ENCODE results near the gene NCOA1. TPM values are rescaled to one million over a fixed set of nuclear protein-coding genes. Genes with fewer than 3 reads are reported as not detected.
A peak's percentile ranks its signal among the peaks of the same experiment; 100 is the strongest.

NCOA1 gene
- polyA plus RNA-seq, 3 donors: 7.3 to 30.2 (median 10.2) TPM

GRCh38 chr2:24461685-24462084, 29.4 kb upstream of the NCOA1 start:
- intact Hi-C loops (cut with micrococcal nuclease): no loop called here
- Histone ChIP-seq H3K27me3 (ENCODE audit: control insufficient read depth in 2 of 2, insufficient read depth in 2 of 2, low read length in 2 of 2) (no peaks in the 10 kb centered on the region), H4K20me1 (ENCODE audit: insufficient read depth, low read length) (no peaks in the 10 kb centered on the region), H3K27ac (ENCODE audit: low read depth in 1 of 2, low read length in 2 of 2) (no peak overlapping the region), H3K4me3 (replicated peaks in 1 of 3; ENCODE audit: low read depth in 2 of 3, low read length in 3 of 3) (peak overlapping the region in 1 of 3 experiments; percentile 41), H3K79me2 (ENCODE audit: insufficient read depth, low read length) (no peaks in the 10 kb centered on the region), H3K9me3 (replicated peaks in 1 of 2; ENCODE audit: control insufficient read depth in 1 of 2, insufficient read depth in 1 of 2, low read length in 2 of 2) (no peaks in the 10 kb centered on the region), H3K9ac (ENCODE audit: insufficient read depth, low read length, poor library complexity, severe bottlenecking) (no peak overlapping the region), H3K4me1 (ENCODE audit: control insufficient read depth in 1 of 2, insufficient read depth in 2 of 2, low read length in 2 of 2) (peaks cover 16 to 27% of the 10 kb centered on the region in 2 donors), H3K4me2 (replicated peaks; ENCODE audit: extremely low read depth, low read length, poor library complexity, severe bottlenecking) (peak overlapping the region; percentile 42), H2AFZ (ENCODE audit: insufficient read depth, low read depth, low read length, poor library complexity, severe bottlenecking) (peak overlapping the region; percentile 72), H3K36me3 (replicated peaks in 1 of 2; ENCODE audit: control insufficient read depth in 1 of 2, insufficient read depth in 2 of 2, low read length in 2 of 2) (no peaks in the 10 kb centered on the region)
- Mint-ChIP-seq H3K36me3 (peaks cover 0 to 2% of the 10 kb centered on the region in 2 donors), H3K4me3 (peak overlapping the region in 1 of 2 donors; percentile 77), H3K27me3 (ENCODE audit: low read depth in 3 of 3) (peaks cover 0 to 4% (median 3%) of the 10 kb centered on the region in 3 donors), H3K4me1 (peaks cover 27% of the 10 kb centered on the region), H3K9me3 (no peaks in the 10 kb centered on the region), H3K27ac (peak overlapping the region in 1 of 7 donors; percentile 41)
- TF ChIP-seq CTCF (IDR thresholded peaks at IDR 0.05): no peak
- no peak for DNase-seq
- WGBS (ENCODE audit: insufficient coverage): no CpG with 5 or more reads among the region's 2 CpGs

GRCh38 chr2:24463271-24463670, 27.8 kb upstream of the NCOA1 start:
- no peak overlapping the region for H3K27ac ChIP-seq (ENCODE audit: low read depth in 1 of 2, low read length in 2 of 2)
- H3K4me3 ChIP-seq (replicated peaks in 1 of 3; ENCODE audit: low read depth in 2 of 3, low read length in 3 of 3): no peak overlapping the region
- H3K9me3 ChIP-seq (replicated peaks in 1 of 2; ENCODE audit: control insufficient read depth in 1 of 2, insufficient read depth in 1 of 2, low read length in 2 of 2): no peaks in the 10 kb centered on the region
- H3K27me3 ChIP-seq (ENCODE audit: control insufficient read depth in 2 of 2, insufficient read depth in 2 of 2, low read length in 2 of 2): no peaks in the 10 kb centered on the region
- H3K4me2 ChIP-seq (replicated peaks; ENCODE audit: extremely low read depth, low read length, poor library complexity, severe bottlenecking): no peak overlapping the region
- no peaks in the 10 kb centered on the region for H3K79me2 ChIP-seq (ENCODE audit: insufficient read depth, low read length)
- H3K4me3 Mint-ChIP-seq: no peak overlapping the region
- 100% methylated on average over 1 of the region's 1 CpG for WGBS (ENCODE audit: insufficient coverage)
- H3K4me1 Mint-ChIP-seq: peaks cover 20% of the 10 kb centered on the region
- peaks cover 0 to 4% (median 3%) of the 10 kb centered on the region in 3 donors for H3K27me3 Mint-ChIP-seq (ENCODE audit: low read depth in 3 of 3)
- H3K36me3 ChIP-seq (replicated peaks in 1 of 2; ENCODE audit: control insufficient read depth in 1 of 2, insufficient read depth in 2 of 2, low read length in 2 of 2): no peaks in the 10 kb centered on the region
- H3K27ac Mint-ChIP-seq: no peak overlapping the region
- H3K36me3 Mint-ChIP-seq: peaks cover 0 to 2% of the 10 kb centered on the region in 2 donors
- H3K4me1 ChIP-seq (ENCODE audit: control insufficient read depth in 1 of 2, insufficient read depth in 2 of 2, low read length in 2 of 2): peaks cover 9 to 17% of the 10 kb centered on the region in 2 donors
- no peak for TF ChIP-seq CTCF (IDR thresholded peaks at IDR 0.05)
- H3K9ac ChIP-seq (ENCODE audit: insufficient read depth, low read length, poor library complexity, severe bottlenecking): no peak overlapping the region
- H3K9me3 Mint-ChIP-seq: no peaks in the 10 kb centered on the region
- DNase-seq: no peak
- H2AFZ ChIP-seq (ENCODE audit: insufficient read depth, low read depth, low read length, poor library complexity, severe bottlenecking): no peak overlapping the region
- H4K20me1 ChIP-seq (ENCODE audit: insufficient read depth, low read length): no peaks in the 10 kb centered on the region
- intact Hi-C loops (cut with micrococcal nuclease): no loop called here

Measured in CD14-positive monocyte (primary cell).